M059J (cell line): ENCODE results near the gene TNIP1. TPM values are rescaled to one million over a fixed set of nuclear protein-coding genes. Genes with fewer than 3 reads are reported as not detected.

ENCODE experiments used
- DNase-seq: peaks from one replicate; pipeline ENCODE4 v3.0.0-alpha.2; 2012; ENCODE audit warnings: low read depth
- total RNA-seq: library from RNA; depleted of rRNA; stranded (reverse); fragments of >200 nt; shearing (Covaris generic); gene quantifications from 2 replicates; pipeline ENCODE4 v1.2.3, GENCODE V29; 2014

Gene TNIP1
- total RNA-seq, 1 experiment from 2014 or later, result 116 TPM

GRCh38 chr5:151106043-151106442 lies 25.2 kb upstream of the TNIP1 start:
- DNase-seq, result no peak

- DNase-seq, result no peak
Measured at GRCh38 chr5:151105561-151105960, 24.7 kb upstream of the TNIP1 start.

GRCh38 chr5:151104795-151105194 lies 24.0 kb upstream of the TNIP1 start:
- no peak for DNase-seq

- no peak for DNase-seq
Measured at GRCh38 chr5:151101746-151102145, 20.9 kb upstream of the TNIP1 start.

GRCh38 chr5:151101151-151101550 lies 20.3 kb upstream of the TNIP1 start:
- DNase-seq, result no peak

GRCh38 chr5:151100681-151101080 lies 19.8 kb upstream of the TNIP1 start:
- no peak for DNase-seq

- DNase-seq, result no peak
Measured at GRCh38 chr5:151098768-151099121, 17.9 kb upstream of the TNIP1 start.

GRCh38 chr5:151097820-151098767 lies 17.3 kb upstream of the TNIP1 start:
- no peak for DNase-seq

- no peak for DNase-seq
Measured at GRCh38 chr5:151097061-151097460, 16.2 kb upstream of the TNIP1 start.

GRCh38 chr5:151096001-151096373 lies 15.2 kb upstream of the TNIP1 start:
- DNase-seq, result no peak

GRCh38 chr5:151095341-151096000 lies 14.6 kb upstream of the TNIP1 start:
- no peak for DNase-seq

GRCh38 chr5:151094852-151095245 lies 14.0 kb upstream of the TNIP1 start:
- DNase-seq, result no peak

- DNase-seq, result peak; percentile 73
Measured at GRCh38 chr5:151094030-151094851, 13.4 kb upstream of the TNIP1 start.

- DNase-seq, result peak; percentile 95
Measured at GRCh38 chr5:151093476-151093889, 12.6 kb upstream of the TNIP1 start.

GRCh38 chr5:151092762-151093161 lies 11.9 kb upstream of the TNIP1 start:
- peak; percentile 91 for DNase-seq

GRCh38 chr5:151089726-151090125 lies 8.9 kb upstream of the TNIP1 start:
- no peak for DNase-seq

GRCh38 chr5:151088986-151089385 lies 8.2 kb upstream of the TNIP1 start:
- DNase-seq, result no peak

GRCh38 chr5:151087486-151087885 lies 6.7 kb upstream of the TNIP1 start:
- DNase-seq, result no peak

- DNase-seq, result peak; percentile 29
Measured at GRCh38 chr5:151086905-151087360, 6.1 kb upstream of the TNIP1 start.

- no peak for DNase-seq
Measured at GRCh38 chr5:151086192-151086869, 5.5 kb upstream of the TNIP1 start.

GRCh38 chr5:151085517-151086041 lies 4.7 kb upstream of the TNIP1 start:
- DNase-seq, result peak; percentile 50
